NCI-H82 treated with DMSO at 0.1 percent for 48 hours (cell line): Measurements from ENCODE around the gene TOP3B.

Experiments
- DNase-seq: peaks from one replicate; lab custom pipeline; 2025; ENCODE audit not compliant: unreplicated experiment; lab: John Stamatoyannopoulos, UW

The TOP3B gene, protein sequence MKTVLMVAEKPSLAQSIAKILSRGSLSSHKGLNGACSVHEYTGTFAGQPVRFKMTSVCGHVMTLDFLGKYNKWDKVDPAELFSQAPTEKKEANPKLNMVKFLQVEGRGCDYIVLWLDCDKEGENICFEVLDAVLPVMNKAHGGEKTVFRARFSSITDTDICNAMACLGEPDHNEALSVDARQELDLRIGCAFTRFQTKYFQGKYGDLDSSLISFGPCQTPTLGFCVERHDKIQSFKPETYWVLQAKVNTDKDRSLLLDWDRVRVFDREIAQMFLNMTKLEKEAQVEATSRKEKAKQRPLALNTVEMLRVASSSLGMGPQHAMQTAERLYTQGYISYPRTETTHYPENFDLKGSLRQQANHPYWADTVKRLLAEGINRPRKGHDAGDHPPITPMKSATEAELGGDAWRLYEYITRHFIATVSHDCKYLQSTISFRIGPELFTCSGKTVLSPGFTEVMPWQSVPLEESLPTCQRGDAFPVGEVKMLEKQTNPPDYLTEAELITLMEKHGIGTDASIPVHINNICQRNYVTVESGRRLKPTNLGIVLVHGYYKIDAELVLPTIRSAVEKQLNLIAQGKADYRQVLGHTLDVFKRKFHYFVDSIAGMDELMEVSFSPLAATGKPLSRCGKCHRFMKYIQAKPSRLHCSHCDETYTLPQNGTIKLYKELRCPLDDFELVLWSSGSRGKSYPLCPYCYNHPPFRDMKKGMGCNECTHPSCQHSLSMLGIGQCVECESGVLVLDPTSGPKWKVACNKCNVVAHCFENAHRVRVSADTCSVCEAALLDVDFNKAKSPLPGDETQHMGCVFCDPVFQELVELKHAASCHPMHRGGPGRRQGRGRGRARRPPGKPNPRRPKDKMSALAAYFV

DNA sequence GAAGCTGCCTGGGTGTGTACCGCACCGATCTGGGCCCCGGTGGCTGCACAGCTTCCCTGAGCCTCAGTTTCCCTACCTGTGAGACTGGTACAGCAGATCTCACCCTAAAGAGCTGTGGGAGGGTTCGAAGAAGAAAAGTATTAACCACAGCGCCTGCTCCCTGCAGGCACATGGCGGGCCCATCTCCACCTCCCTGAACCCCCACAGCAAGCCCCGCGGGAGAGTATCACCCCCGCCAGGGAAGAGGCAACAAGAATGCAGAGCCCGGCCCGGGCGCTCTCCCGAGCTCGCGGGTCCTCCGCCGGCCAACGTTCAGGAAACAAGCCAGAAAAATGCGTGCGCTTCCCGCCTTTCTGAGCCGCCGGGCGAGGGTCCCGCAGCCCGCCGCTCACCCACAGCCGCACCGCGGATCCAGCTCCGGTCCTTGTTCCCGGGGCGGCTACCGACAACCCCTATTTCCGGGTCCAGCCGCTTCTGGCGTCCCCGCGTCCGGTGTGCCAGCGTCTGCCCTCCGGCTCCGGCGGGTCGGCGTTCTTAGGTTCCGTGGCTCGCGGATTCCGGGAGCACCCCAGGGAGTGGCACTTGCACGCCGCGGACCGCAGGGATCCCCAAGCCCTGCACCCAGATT is at the start of gene TOP3B:
TSS of gene TOP3B (minus strand) at position 450 of the 628 bp plus-strand sequence. CDS start 7,078 bp downstream, outside the sequence.
- peak; percentile 1 for DNase-seq

DNA sequence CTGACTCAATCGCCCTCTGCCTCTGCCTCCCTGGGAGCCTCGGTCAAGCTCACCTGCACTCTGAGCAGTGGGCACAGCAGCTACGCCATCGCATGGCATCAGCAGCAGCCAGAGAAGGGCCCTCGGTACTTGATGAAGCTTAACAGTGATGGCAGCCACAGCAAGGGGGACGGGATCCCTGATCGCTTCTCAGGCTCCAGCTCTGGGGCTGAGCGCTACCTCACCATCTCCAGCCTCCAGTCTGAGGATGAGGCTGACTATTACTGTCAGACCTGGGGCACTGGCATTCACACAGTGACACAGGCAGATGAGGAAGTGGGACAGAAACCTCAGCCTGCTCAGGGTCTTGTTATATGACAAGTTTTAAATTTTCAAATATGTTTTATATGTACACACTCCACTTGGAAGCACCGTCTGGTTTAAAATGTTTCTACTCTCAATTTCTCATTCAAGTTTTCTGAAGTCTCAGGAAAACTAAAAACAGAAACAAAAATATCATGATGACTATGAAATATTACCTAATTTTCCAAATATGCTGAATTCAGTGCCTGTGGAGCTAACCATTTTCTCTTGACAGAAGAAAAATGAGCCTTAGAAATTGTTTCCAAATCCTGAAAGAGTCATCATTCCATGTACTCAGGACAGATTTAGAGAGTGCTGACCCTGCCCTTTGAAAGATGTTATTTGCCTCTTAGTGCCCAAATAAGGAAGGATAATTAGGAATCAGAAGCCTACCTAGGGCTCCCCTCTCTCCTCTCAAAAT is 48.8 kb upstream of the TOP3B start:
- no peak for DNase-seq

DNA sequence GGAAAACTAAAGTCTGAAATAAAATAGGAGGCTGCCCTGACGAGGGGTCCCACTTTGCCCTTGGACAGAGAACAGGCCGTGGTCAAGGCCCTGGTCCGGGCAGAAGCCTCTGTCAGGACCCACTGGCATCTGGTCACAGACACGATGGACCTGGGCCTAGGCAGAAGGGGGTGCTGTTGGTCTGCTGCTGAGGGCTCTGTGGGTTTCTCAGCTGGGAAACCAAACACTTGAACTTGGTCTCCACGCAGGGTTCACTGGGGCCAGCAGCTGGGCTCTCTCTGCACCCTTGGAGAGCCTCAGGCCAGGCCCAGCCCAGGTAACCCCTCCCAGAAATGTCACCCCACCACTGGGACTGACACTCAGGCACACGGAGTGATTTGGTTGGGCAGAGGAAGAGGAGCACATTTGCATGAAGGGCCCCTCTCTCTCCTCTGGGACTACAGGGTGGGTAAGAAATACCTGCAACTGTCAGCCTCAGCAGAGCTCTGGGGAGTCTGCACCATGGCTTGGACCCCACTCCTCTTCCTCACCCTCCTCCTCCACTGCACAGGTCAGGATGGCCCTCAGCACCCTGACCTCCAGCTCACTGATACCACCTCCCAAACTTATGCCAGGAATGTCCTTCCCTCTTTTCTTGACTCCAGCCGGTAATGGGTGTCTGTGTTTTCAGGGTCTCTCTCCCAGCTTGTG is 48.1 kb upstream of the TOP3B start:
- no peak for DNase-seq

DNA sequence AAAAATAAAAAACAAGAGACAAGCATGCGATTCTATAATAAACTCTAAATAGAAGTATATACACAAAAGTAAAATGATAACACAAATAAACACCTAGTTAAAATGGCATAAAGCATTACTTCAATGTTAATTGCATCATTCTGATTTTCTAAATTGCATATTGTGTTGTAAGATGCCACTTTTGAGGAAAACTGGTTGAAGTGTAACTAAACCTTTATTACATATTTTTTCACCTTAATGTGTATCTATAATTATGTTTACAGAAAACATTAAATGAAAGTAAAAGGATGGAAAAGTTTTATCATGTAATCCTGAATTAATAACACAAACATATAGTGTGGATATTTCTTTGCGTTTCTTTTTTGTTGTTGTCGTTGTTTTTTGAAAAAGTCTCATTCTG is 45.4 kb upstream of the TOP3B start:
- no peak for DNase-seq

DNA sequence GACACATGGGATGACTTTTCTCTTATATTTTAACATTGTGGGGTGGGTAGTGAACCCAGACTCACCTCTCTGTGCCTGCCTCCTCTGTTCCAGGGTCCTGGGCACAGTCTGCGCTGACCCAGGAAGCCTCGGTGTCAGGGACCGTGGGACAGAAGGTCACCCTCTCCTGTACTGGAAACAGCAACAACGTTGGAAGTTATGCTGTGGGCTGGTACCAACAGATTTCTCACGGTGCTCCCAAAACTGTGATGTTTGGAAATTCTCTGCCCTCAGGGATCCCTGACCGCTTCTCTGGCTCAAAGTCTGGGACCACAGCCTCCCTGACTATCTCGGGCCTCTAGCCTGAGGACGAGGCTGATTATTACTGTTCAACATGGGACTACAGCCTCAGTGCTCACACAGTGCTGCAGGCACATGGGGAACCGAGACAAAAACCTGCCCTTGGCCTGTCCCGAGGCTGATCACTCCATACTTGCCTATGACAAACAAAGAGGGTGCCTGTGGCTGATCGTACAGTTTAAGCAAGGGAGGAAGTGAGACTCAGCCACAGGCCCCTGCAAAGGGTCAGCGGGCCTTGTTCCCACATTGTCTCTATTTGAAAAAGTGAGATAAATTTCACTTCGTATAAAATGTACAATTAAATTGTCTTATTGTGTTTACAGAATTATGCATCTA is 43.7 kb upstream of the TOP3B start:
- no peak for DNase-seq

DNA sequence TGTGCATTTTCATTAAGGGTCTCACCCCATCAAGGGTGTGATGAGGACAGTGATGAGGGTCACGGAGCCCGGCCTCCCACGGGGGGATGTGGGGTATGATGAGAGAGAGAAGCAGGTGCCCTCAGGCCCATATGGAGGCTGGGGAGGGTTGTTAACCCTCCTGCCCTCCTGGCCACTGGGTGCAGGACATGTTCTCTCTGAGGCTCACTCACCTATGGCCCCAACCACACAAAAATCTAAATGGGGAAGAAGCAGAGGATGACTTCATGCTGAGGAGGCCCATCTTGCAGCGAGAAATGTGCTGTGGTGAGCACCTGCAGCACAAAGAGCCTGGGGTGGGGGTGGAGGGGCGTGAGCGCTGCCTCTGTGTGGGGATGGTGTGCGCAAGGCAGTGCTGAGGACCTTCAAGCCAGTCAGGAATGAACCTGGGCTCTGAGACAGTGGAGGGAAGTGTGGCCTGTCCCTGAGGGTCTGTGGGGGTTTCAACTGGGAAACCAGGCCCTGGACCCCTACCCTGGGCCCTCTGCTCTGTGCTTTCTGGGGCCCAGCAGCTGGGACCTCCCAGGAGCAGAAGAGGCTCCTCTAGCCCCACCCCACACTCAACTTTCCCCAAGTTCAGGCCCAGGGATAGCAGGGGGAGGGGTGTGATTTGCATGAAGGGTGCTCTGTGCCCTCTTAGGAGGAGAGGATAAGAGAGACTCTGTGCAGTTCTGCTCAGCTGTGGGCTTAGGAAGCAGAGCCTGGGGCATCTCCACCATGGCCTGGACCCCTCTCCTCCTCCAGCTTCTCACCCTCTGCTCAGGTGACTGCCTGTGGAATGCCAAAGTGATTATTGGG is 43.0 kb upstream of the TOP3B start:
- DNase-seq, result no peak

DNA sequence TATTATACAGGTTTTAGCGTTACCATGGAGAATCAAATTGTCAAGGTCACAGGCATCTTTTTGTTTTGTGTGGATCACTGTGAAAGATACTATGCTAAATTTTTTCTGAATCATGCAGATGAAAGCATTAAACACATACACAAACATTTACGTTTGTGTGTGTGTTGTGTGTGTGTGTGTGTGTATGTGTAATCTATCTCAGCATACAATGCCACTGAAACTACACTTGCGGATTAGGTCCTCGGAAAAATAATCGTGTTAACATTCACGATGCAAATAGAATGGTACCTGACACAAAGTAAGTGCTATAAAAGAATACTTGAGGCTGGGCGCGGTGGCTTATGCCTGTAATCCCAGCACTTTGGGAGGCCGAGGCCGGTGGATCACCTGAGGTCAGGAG is 41.9 kb upstream of the TOP3B start:
- DNase-seq, result no peak

DNA sequence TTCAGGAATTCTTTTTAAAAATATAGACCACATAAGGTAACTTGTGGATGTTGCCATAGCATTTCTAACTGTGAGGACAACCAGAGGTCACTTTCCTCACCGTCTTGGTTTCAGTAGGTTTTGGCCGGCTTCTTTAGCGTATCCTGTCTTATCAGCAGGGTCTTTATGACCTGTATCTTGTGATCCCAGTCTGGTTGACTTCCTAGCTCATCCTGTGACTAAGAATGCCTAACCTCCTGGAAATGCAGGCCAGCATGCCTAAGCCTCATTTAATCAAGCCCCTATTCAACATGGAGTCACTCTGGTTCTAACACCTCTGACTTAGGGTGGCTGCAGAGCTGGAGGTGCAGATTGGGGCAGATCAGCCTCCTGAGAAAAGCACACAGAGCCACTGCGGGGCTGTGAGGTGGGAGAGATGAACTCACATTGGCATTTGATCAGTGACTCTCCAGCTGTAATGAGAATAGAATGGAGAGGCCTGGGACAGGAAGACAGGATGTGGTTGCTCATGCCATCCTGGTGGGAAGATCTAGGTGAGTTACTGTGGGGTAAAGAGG is 41.1 kb upstream of the TOP3B start:
- no peak for DNase-seq

DNA sequence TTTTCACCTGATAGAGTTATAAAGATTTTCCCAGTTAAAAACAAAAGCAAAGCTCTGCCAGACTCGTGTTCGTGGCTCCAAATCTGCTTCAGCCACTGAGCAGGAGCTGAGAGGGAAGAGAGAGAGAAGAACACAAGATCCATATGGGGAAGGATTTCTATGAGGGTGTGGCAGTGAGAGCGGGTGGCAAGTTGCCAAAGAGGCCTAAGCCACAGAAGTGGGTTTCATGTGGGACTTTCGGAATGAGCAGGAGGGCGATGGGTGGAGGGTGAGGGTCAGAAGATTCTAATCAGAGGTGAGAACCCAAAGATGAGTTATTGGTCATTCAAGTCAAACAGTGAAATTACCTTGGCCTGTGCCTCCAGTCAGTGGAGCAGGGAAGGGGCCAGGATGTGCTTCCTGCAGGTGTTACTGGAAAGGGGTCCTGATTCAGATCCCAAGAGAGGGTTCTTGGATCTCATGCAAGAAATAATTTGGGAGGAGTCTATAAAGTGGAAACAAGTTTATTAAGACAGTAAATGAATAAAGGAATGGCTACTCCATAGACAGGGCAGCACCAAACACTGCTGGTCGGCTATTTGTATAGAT is 40.5 kb upstream of the TOP3B start:
- DNase-seq, result no peak

DNA sequence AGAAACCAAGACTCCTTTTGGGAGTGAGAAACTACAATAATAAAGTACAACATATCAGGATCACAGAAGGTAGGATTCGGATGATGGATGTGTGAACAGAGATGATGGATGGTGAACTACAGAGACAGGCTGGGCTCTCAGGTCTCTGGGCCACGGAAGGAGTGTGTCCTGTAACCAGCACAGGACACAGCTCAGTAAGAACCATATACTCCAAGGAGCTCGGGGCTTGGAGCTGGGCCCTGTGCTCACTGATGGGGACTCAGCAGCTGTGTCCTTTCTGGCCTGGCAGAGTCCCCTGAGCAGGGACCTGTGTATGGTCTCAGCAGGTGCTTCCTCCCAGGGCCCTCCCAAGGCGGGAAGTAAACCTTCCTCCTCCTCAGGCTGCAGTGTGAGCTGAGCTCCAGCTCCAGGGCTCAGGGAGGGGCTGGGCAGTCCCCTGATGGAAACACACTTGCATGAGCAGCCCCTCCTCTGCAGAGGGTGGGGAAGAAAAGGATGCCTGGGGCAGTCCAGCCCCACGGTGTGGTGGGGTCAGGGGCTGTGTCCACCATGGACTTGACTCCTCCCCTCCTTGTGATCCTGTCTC is 39.8 kb upstream of the TOP3B start:
- no peak for DNase-seq

DNA sequence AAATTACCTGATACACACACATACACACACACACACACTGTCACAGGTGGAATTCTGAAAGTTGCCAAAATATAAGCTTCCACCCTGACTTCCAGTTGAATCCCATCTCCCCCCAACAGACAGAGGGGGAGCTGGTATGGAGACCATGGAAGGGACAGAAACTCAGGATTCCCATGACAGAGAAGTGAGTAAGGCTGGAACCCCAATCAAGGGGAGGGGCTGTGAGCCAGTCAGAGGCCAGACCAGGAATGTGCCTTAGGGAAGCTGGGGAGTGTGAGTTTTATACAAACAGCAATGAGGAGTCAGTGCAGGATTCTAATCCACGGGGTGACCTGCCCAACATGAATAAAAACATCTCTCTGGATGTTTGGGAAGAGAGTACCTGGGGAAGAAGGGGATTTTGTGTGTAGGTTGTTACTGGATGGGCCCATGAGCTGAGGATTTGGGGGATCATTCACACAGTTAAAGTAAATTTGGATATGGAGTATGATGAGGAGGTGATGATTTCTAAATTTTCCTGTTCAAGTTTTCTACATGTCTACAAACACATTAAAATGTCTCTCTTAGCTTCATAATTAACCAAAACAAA is 38.7 kb upstream of the TOP3B start:
- DNase-seq, result no peak

DNA sequence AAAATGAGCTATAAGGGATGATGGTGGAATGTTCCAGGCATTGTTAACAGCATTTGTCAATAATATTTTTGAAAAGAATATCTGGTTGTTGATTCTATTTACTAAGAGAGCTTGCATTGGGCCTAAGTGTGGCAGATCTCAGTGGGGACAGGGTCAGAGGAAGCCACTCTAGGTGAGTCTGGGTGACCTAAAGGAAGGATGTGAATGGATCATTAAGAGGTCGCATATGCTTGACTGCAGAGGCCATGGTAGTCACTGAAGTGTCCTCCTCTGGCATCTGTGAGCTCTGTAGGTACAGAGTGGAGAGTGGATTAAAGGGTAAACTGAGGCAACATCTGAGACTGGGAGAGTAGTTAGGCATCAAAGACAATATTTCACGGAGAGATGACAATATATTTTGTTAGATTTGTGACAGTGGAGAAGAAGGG is 37.9 kb upstream of the TOP3B start:
- DNase-seq, result no peak

DNA sequence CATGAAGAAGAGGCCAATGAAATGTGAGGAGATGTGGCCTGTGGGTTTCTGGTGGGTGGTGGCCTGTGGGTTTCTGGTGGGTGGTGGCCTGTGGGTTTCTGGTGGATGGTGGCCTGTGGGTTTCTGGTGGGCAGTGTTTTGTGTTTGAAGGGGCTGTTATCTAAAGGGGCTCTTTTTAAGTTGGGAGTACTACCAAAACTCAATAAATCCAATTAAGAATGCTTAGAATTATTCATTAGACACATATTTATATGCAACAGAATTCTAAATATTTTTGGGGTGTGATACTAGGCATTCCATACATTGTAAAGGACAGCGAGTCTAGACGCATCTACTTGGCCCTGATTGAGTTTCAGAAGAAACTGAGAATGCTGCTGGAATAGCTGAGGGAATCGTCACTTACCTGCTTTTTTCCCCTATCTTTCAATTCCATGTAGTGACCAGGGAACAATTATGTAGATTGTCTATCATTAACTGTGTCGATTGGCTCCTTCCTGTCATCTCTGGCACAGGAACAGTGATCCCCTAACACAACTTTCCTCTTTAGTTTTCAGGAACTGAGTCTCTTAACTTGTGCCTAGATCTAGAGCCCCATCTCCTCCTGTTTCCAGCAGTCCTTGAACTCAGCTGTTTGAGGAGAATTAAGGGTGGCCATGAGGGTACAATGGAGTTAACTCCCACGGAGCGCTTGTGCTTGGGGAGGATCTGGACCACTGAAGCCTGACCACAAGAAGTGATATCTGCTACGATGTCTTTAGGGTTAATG is 37.3 kb upstream of the TOP3B start:
- DNase-seq, result no peak

DNA sequence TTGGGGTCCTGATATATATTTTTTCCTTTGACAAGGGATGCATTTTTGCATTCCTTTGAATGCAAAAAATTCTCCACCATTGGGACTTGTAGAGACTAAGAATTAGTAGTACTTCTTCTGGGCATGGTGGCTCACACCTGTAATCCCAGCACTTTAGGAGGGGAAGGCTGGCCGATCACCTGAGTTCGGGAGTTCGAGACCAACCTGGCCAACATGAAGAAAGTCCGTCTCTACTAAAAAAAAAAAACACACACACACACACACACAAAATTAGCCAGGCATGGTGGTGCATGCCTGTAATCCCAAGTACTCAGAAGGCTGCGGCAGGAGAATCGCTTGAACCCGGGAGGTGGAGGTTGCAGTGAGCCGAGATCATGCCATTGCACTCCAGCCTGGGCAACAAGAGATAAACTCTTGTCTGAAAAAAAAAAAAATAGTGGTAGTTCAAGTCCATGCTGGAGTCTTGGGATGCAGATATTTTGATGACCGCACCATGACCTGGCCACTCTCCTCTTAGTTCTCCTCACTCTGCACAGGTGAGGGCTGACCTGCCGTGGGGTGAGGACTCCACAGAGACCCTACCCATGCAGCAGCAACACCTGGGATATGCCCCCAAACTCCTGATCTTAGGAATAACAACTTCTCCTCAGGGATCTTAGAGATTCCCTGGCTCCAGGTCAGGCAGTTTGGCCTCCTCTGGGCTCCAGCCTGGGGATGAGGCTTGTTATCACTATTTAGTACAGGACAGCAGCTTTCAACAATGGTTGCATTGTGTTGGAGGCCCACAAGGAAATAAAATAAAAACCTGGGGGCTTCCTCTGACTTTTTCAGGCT is 36.5 kb upstream of the TOP3B start:
- no peak for DNase-seq

DNA sequence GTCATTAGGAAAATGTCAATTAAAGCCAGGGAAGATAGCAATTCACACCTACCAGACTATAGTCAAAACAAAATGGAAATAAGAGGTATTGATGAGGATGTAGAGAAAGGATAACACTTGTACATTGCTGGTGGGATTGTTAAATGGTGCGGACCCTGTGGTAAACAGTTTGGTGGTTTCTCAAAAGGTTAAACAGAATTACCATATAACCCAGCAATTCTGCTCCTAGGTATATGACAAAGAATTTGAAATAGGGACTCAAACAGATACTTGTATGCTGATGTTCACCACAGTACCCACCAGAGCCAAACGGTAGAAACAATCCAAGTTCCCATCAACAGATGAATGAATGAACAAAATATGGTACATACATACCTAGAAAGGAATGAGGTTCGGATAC is 33.0 kb upstream of the TOP3B start:
- DNase-seq, result no peak

DNA sequence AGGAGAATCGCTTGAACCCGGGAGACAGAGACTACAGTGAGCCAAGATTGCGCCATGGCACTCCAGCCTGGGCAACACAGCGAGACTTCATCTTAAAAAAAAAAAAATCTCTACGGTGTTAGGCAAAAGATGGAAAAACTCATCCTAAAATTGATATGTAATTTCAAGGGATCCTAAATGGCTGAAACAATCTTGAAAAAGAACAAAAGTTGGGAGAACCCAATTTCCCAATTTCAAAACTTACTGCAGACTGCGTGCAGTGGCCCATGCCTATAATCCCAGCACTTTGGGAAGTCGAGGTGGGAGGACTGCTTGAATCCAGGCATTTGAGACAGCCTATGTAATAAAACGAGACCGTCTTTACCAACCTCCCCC is 31.7 kb upstream of the TOP3B start:
- DNase-seq, result no peak
